K562 (cell line): Measurements from ENCODE around the gene KCND2. TPM values are rescaled to one million over a fixed set of nuclear protein-coding genes. Genes with fewer than 3 reads are reported as not detected.

Experiments used
- ATAC-seq: fragments of 200-7000 bp; cut with Tn5 transposase; 3 replicates; pipeline ENCODE4 v1.9.1; 2020; ENCODE audit warnings: moderate library complexity
- BruUV-seq: library from RNA; stranded (reverse); fragments of 400-500 nt; replicated peaks from 2 replicates; lab custom pipeline; 2021; lab: Mats Ljungman, UMichigan
- CTCF ChIA-PET: fragments of 300-600 bp; formaldehyde crosslinking; extraction: SDS; loops from one replicate; lab custom pipeline; 2021; ENCODE audit warnings: low intra/inter-chr PET ratio; lab: Yijun Ruan, JAX
- POLR2A ChIA-PET: fragments of 300-600, 350-650 bp; sonication (Branson Sonifier 250); formaldehyde crosslinking; extraction: SDS; loops from one replicate; lab custom pipeline; 2021; ENCODE audit warnings: antibody characterized with exemption, inconsistent platforms; lab: Yijun Ruan, JAX
- DNase-seq, 4 experiments: peaks; one replicate each; pipeline versions ENCODE4 v3.0.0 to v3.0.0-alpha.2; 2011 to 2018; ENCODE audit warnings: low spot score in 3 of 4, mixed read lengths in 3 of 4; ENCODE audit errors: extremely low read depth in 1 of 4
- FAIRE-seq: peaks from 2 replicates; lab custom pipeline; 2011; peaks lifted over from hg19 to GRCh38; lab: Jason Lieb, UNC
- H2AFZ ChIP-seq: 2 replicates; pipeline ENCODE4 v1.6.0; 2011; ENCODE audit warnings: low read depth, low read length, control low read depth, inconsistent platforms
- H3K27ac ChIP-seq: fragments of 200-600 bp; 3 replicates; pipeline ENCODE4 v1.8.0; 2011; ENCODE audit warnings: low read depth, mild to moderate bottlenecking, control low read depth, inconsistent platforms, low read length, moderate library complexity, mixed read lengths; ENCODE audit errors: extremely low read depth
- H3K27me3 ChIP-seq, 2 experiments: fragments of 300-600 bp in 1 of 2; 2 replicates in 1 of 2; 3 replicates in 1 of 2; pipeline versions ENCODE4 v1.6.0 to v1.8.0; 2011; ENCODE audit warnings: inconsistent platforms in 2 of 2, low read length in 2 of 2, mild to moderate bottlenecking in 1 of 2, mixed read lengths in 1 of 2, moderate library complexity in 1 of 2; ENCODE audit not compliant: control insufficient read depth in 2 of 2, insufficient read depth in 2 of 2
- H3K36me3 ChIP-seq: fragments of 300-600 bp; 3 replicates; pipeline ENCODE4 v1.8.0; 2011; ENCODE audit warnings: mild to moderate bottlenecking, low read length, inconsistent platforms; ENCODE audit not compliant: control insufficient read depth, insufficient read depth
- H3K4me1 ChIP-seq, 2 experiments: fragments of 200-600 bp in 1 of 2; replicated peaks in 1 of 2; 2 replicates in 1 of 2; 3 replicates in 1 of 2; pipeline versions ENCODE4 v1.5.1 to v1.8.0; 2011; ENCODE audit warnings: inconsistent platforms in 2 of 2, low read length in 2 of 2, mild to moderate bottlenecking in 1 of 2, mixed read lengths in 1 of 2, moderate library complexity in 1 of 2; ENCODE audit not compliant: control insufficient read depth in 2 of 2, insufficient read depth in 2 of 2
- H3K4me2 ChIP-seq: 2 replicates; pipeline ENCODE4 v1.6.1; 2011; ENCODE audit warnings: low read length, control low read depth, inconsistent platforms, mixed read lengths; ENCODE audit not compliant: insufficient read depth
- H3K4me3 ChIP-seq: fragments of 200-600 bp; sonication (generic), shearing (Covaris generic); 2 replicates; pipeline ENCODE4 v1.5.1; 2016; ENCODE audit warnings: control low read depth, inconsistent platforms
- H3K79me2 ChIP-seq: fragments of 200-600 bp; 3 replicates; pipeline ENCODE4 v1.8.0; 2011; ENCODE audit warnings: low read length, inconsistent platforms; ENCODE audit not compliant: control insufficient read depth, insufficient read depth
- H3K9ac ChIP-seq, 2 experiments: 2 replicates each; pipeline versions ENCODE4 v1.6.0 to v1.6.1; 2011; ENCODE audit warnings: low read depth in 2 of 2, low read length in 2 of 2, control low read depth in 1 of 2, inconsistent platforms in 1 of 2, mild to moderate bottlenecking in 1 of 2, mixed read lengths in 1 of 2; ENCODE audit not compliant: insufficient read depth in 1 of 2
- H3K9me1 ChIP-seq: one replicate; pipeline ENCODE4 v1.6.0; 2011; ENCODE audit warnings: inconsistent platforms, mild to moderate bottlenecking, low read length, moderate library complexity; ENCODE audit not compliant: control insufficient read depth, insufficient read depth
- H3K9me3 ChIP-seq: replicated peaks from 2 replicates; pipeline ENCODE4 v1.5.1; 2011; ENCODE audit warnings: low read depth, low read length, inconsistent platforms; ENCODE audit not compliant: control insufficient read depth, insufficient read depth
- H4K20me1 ChIP-seq: replicated peaks from 2 replicates; pipeline ENCODE4 v1.6.1; 2011; ENCODE audit warnings: low read length, inconsistent platforms, mixed read lengths; ENCODE audit not compliant: control insufficient read depth, insufficient read depth
- ARID1B ChIP-seq: fragments of 450-650 bp; IDR thresholded peaks from 2 replicates; pipeline ENCODE4 v1.6.1; 2016; ENCODE audit warnings: antibody characterized with exemption, mild to moderate bottlenecking, inconsistent platforms
- BRF2 ChIP-seq: IDR thresholded peaks from 3 replicates; pipeline ENCODE4 v1.6.1; 2011; ENCODE audit warnings: borderline replicate concordance, mild to moderate bottlenecking; ENCODE audit not compliant: insufficient read length, insufficient read depth
- FOXK2 ChIP-seq, 2 experiments: fragments of 450-650 bp; IDR thresholded peaks in 1 of 2; conservative IDR thresholded peaks in 1 of 2; 2 replicates each; pipeline ENCODE4 v1.6.1; 2016; ENCODE audit warnings: low read depth in 2 of 2, mild to moderate bottlenecking in 1 of 2
- KAT7 ChIP-seq: sonication (generic); formaldehyde crosslinking; IDR thresholded peaks from 2 replicates; pipeline ENCODE4 v1.8.0; 2022; ENCODE audit warnings: missing genetic modification reagents, mild to moderate bottlenecking, borderline replicate concordance
- MTF1 ChIP-seq: fragments of 250-450 bp; sonication (Bioruptor Pico); IDR thresholded peaks from 2 replicates; pipeline ENCODE4 v1.9.0; 2021; ENCODE audit warnings: moderate library complexity, mild to moderate bottlenecking, inconsistent platforms, borderline replicate concordance
- POLR2H ChIP-seq: IDR thresholded peaks from 2 replicates; pipeline ENCODE4 v1.6.1; 2016; ENCODE audit warnings: missing genetic modification characterization, low read depth, mild to moderate bottlenecking, control low read depth, missing compliant biosample characterization, moderate library complexity
- PYGO2 ChIP-seq: fragments of 450-650 bp; IDR thresholded peaks from 2 replicates; pipeline ENCODE4 v1.6.1; 2016; ENCODE audit warnings: mild to moderate bottlenecking, missing genetic modification characterization, moderate library complexity, missing compliant biosample characterization
- RBM22 ChIP-seq: fragments of 200-400 bp; formaldehyde crosslinking; IDR thresholded peaks from 2 replicates; pipeline ENCODE4 v1.6.1; 2018; ENCODE audit warnings: low read length, low read depth; ENCODE audit not compliant: poor library complexity, severe bottlenecking
- TBP ChIP-seq: optimal IDR thresholded peaks from 2 replicates; pipeline ENCODE3; 2011; ENCODE audit warnings: low read depth, low read length, improper control_type of control experiment
- TFAM ChIP-seq: fragments of 250-450 bp; sonication (Bioruptor Pico); conservative IDR thresholded peaks from 2 replicates; pipeline ENCODE4 v1.5.0; 2021; ENCODE audit warnings: mild to moderate bottlenecking, moderate library complexity
- ZNF232 ChIP-seq: sonication (generic); formaldehyde crosslinking; IDR thresholded peaks from 2 replicates; pipeline ENCODE4 v1.8.0; 2022; ENCODE audit warnings: mild to moderate bottlenecking, missing genetic modification reagents
- ZNF311 ChIP-seq: fragments of 250-450 bp; sonication (Bioruptor Pico); IDR thresholded peaks from 2 replicates; pipeline ENCODE4 v1.4.0; 2020; ENCODE audit warnings: mild to moderate bottlenecking, moderate library complexity
- ZNF316 ChIP-seq: fragments of 450-650 bp; IDR thresholded peaks from 2 replicates; pipeline ENCODE4 v1.6.1; 2016
- ZNF354B ChIP-seq: fragments of 250-450 bp; sonication (Bioruptor Pico); IDR thresholded peaks from 2 replicates; pipeline ENCODE4 v1.4.0; 2020
- ZNF584 ChIP-seq: fragments of 200-800 bp; sonication (Bioruptor generic); IDR thresholded peaks from 2 replicates; pipeline ENCODE4 v1.6.1; 2016; ENCODE audit warnings: low read depth, mild to moderate bottlenecking, missing genetic modification characterization, missing compliant biosample characterization
- ZNF717 ChIP-seq: fragments of 250-450 bp; sonication (Bioruptor Pico); IDR thresholded peaks from 2 replicates; pipeline ENCODE4 v1.5.0; 2021
- WGBS: fragments of 100-300 bp; shearing (Covaris generic); methylation state at CpG from one replicate; pipeline ENCODE4 v1.1.6; 2016; ENCODE audit warnings: low coverage, mixed read lengths; ENCODE audit not compliant: insufficient coverage; ENCODE audit errors: missing lambda C conversion rate; 5-methylcytosine and 5-hydroxymethylcytosine counted together
- in situ Hi-C: fragments of 300-500 bp; cut with MboI; formaldehyde crosslinking; loops from 4 replicates; pipeline ENCODE4 v1.15.0; 2018; ENCODE audit warnings: inconsistent platforms, mixed read lengths
- intact Hi-C: fragments of 100-400 bp; cut with micrococcal nuclease; formaldehyde crosslinking; loops from 2 replicates; pipeline ENCODE4 v1.14.2; 2022
- polyA plus RNA-seq, 8 experiments: library from polyadenylated mRNA; depleted of rRNA in 4 of 8; stranded (reverse) in 5 of 8; unstranded in 3 of 8; fragments of >200 nt; fragmentation: Nextera tagmentation in 2 of 8; fragmentation: Illumina TruSeq in 1 of 8; extraction: Ambion mirVana in 2 of 8; extraction: Trizol in 1 of 8; gene quantifications; 2 replicates each; pipeline versions ENCODE4 v1.2.1 to v1.2.3, GENCODE V29; 2011 to 2014; ENCODE audit warnings: inconsistent platforms in 1 of 8, missing spikeins in 1 of 8
- total RNA-seq, 7 experiments: library from RNA; depleted of rRNA in 6 of 7; stranded (reverse); fragments of >200 nt in 6 of 7; fragmentation: Illumina TruSeq in 2 of 7; extraction: Trizol in 2 of 7; gene quantifications; 2 replicates each; pipeline versions ENCODE4 v1.2.1 to v1.2.3, GENCODE V29; 2011 to 2021; ENCODE audit warnings: low replicate concordance in 1 of 7
- TF ChIP-seq, protein P1 (sequence below): sonication (generic); formaldehyde crosslinking; IDR thresholded peaks from 2 replicates; pipeline ENCODE4 v1.8.0; 2022; ENCODE audit warnings: mild to moderate bottlenecking, missing genetic modification reagents

The KCND2 gene
- total and polyA plus RNA-seq, 9 of the 15 experiments (the other 6 are each of a cell fraction or from before 2014, with no cell fraction given) = 0.03 to 0.12 TPM; not detected in 7

DNA sequence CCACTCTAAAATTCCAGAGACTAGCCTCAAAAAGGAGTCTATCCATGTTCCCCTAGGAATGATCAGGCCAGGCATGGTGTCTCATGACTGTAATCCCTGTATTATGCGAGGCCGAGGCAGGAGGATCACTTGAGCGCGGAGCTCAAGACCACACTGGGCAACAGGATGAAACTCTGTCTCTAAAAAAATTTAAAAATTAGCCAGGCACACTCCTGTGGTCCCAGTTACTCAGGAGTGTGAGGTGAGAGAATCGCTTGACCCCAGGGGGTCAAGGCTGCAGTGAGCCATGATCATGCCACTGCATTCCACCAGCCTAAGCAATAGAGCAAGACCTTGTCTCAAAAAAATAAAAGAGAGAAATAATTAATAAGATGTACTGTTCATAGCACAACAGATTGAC, 256.8 kb downstream of the KCND2 start:
- no peaks in the 10 kb centered on the region for H3K36me3 ChIP-seq
- no peaks in the 10 kb centered on the region for H3K4me1 ChIP-seq
- intact Hi-C loops (no loop called here), in situ Hi-C loops (no loop called here)
- no peaks in the 10 kb centered on the region for H3K9me3 ChIP-seq
- ChIA-PET CTCF (no interaction called here), POLR2A (no interaction called here)
- no peaks in the 10 kb centered on the region for H3K79me2 ChIP-seq
- FAIRE-seq (no peak), DNase-seq (no peak), ATAC-seq (no peak)
- no peak overlapping the region for H3K27ac ChIP-seq
- H3K4me2 ChIP-seq = no peak overlapping the region
- H2AFZ ChIP-seq = no peak overlapping the region
- H4K20me1 ChIP-seq = no peaks in the 10 kb centered on the region
- no peak overlapping the region for H3K4me3 ChIP-seq
- H3K9ac ChIP-seq = no peak overlapping the region
- WGBS = 3% methylated on average over 5 of the region's 5 CpGs
- TF ChIP-seq TBP (no peak), TFAM (CRISPR knock-in tag) (no peak), ZNF354B (CRISPR knock-in tag) (no peak), ZNF316 (no peak), PYGO2 (tag) (no peak), ZNF311 (CRISPR knock-in tag) (no peak)
- no TSS peak for BruUV-seq
- H3K27me3 ChIP-seq = no peaks in the 10 kb centered on the region
- no peaks in the 10 kb centered on the region for H3K9me1 ChIP-seq

DNA sequence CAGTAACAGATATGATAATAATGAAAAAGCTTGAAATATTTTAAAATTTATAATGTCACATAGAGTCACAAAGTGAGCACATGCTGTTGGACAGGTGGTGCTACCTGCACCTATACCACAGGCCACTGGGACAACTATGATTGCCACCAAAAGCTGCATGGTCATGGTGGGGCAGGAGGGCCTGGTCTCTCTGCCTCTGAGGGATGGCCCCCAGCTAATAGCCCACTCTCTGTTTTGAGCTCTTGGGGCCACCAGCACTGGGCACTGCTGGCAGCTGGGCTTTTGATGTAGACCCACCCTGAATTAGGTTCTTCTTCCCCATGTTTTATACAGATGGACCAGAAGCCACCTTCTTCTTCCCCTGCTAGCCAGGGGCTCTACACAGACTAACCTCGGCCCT, 265.4 kb downstream of the KCND2 start:
- Histone ChIP-seq H3K27ac (no peak overlapping the region), H3K9me1 (no peaks in the 10 kb centered on the region), H3K4me3 (no peak overlapping the region), H3K4me1 (no peaks in the 10 kb centered on the region), H3K4me2 (no peak overlapping the region), H3K36me3 (no peaks in the 10 kb centered on the region), H3K79me2 (no peaks in the 10 kb centered on the region), H2AFZ (no peak overlapping the region), H3K9ac (no peak overlapping the region), H3K9me3 (no peaks in the 10 kb centered on the region), H3K27me3 (no peaks in the 10 kb centered on the region), H4K20me1 (no peaks in the 10 kb centered on the region)
- no peak for ATAC-seq
- in situ Hi-C loops (no loop called here), intact Hi-C loops (no loop called here)
- BruUV-seq = no TSS peak
- DNase-seq = no peak
- CTCF ChIA-PET = no interaction called here
- WGBS = 0% methylated on average over 1 of the region's 1 CpG
- no peak for FAIRE-seq
- POLR2A ChIA-PET = no interaction called here
- TF ChIP-seq ZNF717 (CRISPR knock-in tag) (no peak), ARID1B (no peak), BRF2 (no peak), KAT7 (CRISPR knock-in tag) (no peak), FOXK2 (conservative IDR thresholded peaks at IDR 0.05 in 1 of 2, IDR thresholded peaks at IDR 0.05 in 1 of 2; ENCODE audit: low read depth in 2 of 2) (no peak), ZNF584 (CRISPR knock-in tag) (no peak), POLR2H (tag) (no peak), MTF1 (CRISPR knock-in tag) (no peak), ZNF232 (no peak), RBM22 (no peak)
- TF ChIP-seq, protein P1, sequence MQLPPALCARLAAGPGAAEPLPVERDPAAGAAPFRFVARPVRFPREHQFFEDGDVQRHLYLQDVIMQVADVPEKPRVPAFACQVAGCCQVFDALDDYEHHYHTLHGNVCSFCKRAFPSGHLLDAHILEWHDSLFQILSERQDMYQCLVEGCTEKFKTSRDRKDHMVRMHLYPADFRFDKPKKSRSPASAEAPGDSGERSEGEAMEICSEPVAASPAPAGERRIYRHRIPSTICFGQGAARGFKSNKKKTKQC = no peak
